ENCODE results near the gene BABAM1.

DNA sequence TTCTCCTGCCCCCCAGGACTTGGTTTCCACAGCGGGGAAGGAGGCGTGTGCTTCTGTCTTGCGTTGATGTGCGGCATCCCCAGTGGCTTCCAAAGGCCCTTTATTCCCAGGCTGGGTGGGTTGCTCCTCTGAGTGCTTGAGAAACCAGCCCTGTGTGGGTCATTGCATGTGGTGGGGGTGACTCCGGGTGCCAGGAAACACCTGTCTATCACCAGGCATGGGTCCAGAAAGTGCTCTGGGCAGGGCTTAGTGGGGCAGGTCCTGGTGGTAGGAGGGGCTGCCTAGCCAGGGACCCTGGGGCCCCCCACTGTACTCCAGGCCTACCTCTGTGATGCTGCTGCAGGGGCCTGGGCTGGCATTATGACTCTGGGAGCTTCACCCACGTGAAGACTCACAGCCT, 51.7 kb downstream of the BABAM1 start:
- TF ChIP-seq POLR2AphosphoS5 (IDR thresholded peaks at IDR 0.05; ENCODE audit: low read depth, low read length), result no peak
- TF ChIP-seq POLR2A (IDR thresholded peaks at IDR 0.05; ENCODE audit: low read depth, low read length), result no peak
- TF ChIP-seq TAF1 (IDR thresholded peaks at IDR 0.05; ENCODE audit: borderline replicate concordance, low read depth, low read length), result no peak
